GM20431 (cell line): ENCODE measurements around the gene CD40.

Experiments
- in situ Hi-C: fragments of 300-500 bp; cut with MseI, MboI; formaldehyde crosslinking; loops from one replicate; pipeline ENCODE4 v1.15.0; 2020; ENCODE audit warnings: low sequenced_read_pairs; ENCODE audit not compliant: unreplicated experiment

The CD40 gene

GRCh38 chr20:46139908-46140482, 21.9 kb downstream of the CD40 start:
- in situ Hi-C loops, result no loop called here

GRCh38 chr20:46142124-46142523, 24.0 kb downstream of the CD40 start:
- in situ Hi-C loops, result no loop called here

DNA sequence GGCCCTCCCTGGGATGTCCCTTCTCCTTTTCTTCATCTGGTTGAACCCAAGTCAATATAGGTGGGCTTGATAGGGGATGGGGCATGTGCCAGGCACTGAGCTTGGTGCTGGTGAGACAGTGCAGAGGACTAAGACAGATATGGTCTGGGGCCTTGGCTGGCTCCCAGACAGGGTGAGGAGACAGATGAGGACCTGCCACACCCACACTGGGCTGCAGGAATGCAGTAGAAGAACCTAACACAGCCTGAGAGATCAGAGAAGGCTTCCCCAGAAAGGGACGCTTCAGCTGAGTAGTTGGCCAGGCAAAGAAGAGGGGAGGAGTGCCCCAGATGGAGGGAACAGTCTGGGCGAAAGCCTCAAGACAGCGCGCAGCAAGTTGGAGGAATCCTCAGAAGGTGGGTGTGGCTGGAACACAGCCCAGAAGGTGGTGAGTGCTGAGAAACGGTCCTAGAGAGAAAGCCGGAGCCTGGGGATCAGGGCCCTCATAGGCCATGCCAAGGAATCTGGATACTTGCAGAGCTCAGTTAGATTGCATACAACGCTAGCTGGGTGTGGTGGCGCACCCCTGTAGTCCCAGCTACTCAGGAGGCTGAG, 26.4 kb downstream of the CD40 start:
- in situ Hi-C loops, result no loop called here

DNA sequence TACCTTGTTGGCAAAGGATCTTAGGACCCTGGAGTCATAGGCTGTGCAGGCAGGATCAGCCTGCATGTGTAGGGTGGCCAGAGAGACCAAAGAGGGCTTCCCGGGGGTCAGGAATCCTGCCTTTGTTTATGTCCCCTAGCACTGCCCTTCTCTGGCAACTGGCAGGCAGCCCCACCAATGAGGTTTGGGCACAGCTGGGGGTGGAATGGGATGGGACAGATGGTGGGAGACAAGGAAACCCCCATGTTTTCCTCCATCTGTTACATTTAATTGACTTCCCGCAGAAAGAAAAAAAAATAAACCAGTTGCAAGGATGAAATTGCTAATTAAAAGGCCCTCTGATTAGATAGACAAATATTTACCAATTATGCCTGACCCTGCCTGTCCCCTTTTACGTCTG, 27.6 kb downstream of the CD40 start:
- in situ Hi-C loops, result no loop called here

DNA sequence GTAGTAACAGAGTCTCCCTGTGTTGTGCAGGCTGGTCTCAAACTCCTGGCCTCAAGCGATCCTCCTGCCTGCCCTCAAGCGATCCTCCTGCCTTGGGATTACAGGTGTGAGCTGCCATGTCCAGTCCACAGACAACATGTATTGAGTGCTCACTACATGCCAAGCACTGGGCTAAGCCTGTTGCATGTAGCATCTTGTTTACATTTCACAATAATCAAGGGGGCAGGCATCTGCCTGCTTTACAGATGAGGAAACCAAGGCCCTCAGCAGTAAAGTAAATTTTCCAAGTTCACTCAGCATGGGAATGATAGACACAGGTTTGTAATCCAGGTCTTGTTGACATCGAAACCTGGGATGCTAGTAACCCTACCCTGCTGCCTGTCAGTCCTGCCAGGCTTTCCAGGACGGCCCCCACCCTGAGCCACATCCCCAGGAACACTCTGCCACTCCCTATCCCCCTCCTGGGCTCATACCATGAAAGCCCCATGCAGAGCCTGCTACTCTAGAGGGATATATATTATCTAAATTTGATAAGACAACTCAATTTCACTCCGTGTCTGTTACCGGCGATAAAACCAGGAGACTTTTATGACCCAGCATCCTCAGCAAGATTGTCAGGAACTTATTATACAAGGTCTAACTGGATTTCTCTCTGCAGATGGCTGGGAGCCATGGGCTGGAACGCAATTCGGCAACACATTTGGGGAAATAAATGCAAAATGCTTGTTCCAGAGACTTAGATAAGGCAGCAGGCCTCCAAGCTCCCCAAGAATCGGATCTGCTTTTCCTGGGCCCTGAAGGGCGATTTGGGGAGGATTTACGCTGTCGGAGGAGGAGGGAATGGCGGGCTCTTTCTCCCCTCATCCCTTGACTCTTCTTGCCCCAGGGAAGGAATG, 30.4 kb downstream of the CD40 start:
- in situ Hi-C loops, result no loop called here

DNA sequence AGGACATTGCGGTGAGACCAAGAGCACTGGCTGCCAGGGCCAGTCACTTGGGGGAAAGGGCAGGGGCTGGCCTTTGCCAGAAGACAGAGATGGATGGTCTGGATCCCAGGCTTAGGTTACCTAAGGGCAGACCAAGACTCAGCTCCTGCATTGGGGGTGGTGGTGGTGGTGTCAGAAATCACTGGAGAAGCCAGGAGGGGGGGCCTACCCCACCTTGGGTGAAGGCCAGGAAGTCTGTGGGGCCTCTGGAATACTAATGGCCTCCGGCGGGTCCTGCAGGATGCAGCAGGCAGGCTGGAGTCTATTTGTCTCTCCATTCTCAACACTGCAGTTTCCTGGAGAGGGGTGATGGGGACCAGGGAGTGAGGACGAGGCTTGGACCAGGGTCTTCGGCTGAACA, 32.8 kb downstream of the CD40 start:
- in situ Hi-C loops, result no loop called here

GRCh38 chr20:46151936-46152335, 33.8 kb downstream of the CD40 start:
- in situ Hi-C loops, result no loop called here

DNA sequence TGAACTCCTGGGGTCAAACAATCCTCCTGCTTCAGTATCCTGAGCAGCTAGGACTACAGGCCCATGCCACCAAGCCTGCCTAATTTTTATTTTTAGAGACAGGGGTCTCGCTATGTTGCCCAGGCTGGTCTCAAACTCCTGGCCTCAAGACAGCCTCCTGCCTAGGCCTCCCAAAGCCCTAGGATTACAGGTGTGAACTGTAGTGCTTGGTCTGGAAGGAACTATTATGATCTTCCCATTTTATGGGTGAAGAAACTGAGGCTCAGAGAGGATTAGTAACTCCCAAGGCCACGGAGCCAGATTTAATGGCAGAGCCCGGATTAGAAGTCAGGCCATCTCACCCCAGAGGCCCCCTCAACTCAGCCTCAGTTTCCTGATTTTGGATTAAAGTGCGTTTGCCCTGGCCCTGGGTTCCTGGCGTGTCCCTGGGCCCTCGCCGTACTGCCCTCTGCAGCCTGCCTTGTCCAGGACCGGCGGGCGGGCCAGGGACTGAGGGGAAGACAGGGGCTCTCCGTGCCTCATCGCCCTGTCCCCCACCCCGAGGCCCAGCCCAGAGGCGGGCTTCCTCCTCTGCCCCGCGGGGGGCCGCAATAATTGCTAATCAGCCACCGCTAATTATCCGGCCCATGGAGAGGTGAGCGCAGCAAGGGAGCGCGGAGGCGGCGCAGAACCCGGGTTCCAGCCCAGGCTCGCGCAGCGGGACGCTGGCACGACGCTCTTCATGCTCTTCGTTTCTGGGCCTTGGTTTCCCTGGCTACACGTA, 34.9 kb downstream of the CD40 start:
- in situ Hi-C loops, result no loop called here

DNA sequence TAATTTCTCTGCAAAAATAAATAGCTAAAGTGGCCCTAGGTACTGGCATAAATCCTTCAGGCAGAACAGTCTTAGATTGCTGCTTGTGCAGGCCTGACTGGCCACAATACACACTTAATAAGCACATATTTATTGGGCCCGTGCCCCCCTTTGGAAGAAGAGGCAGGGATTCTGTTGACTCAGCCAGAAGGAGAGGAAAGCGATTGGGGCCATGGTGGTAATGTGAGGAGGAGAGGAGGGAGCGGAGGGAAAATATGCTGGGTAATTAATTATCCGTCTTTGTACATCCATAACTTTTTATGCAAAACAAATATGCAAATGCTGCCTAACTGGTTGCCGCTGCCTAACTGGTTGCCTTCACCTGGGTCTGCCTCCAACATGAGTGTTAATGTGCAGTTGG, 36.2 kb downstream of the CD40 start:
- in situ Hi-C loops, result no loop called here

- in situ Hi-C loops, result no loop called here
These were observed 36.7 kb downstream of the CD40 start for GRCh38 chr20:46154796-46155195.

DNA sequence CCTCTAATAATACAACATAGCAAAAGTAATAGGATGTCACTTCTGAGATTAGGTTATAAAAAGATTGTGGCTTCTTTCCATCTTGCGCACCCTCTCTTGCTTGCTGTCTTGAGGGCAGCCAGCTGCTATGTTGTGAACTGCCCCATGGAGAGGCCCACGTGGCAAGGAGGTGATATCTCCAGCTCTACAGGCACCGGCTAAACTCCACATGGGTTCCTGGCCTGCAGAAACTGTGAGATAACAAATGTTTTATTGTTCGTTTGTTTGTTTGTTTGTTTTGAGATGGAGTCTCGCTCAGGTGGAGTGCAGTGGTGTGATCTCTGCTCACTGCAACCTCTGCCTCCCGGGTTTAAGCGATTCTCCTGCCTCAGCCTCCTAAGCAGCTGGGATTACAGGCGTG, 38.0 kb downstream of the CD40 start:
- in situ Hi-C loops, result no loop called here

- in situ Hi-C loops, result no loop called here
These were observed 39.0 kb downstream of the CD40 start for GRCh38 chr20:46157076-46157592.

GRCh38 chr20:46157625-46158024, 39.5 kb downstream of the CD40 start:
- in situ Hi-C loops, result no loop called here

DNA sequence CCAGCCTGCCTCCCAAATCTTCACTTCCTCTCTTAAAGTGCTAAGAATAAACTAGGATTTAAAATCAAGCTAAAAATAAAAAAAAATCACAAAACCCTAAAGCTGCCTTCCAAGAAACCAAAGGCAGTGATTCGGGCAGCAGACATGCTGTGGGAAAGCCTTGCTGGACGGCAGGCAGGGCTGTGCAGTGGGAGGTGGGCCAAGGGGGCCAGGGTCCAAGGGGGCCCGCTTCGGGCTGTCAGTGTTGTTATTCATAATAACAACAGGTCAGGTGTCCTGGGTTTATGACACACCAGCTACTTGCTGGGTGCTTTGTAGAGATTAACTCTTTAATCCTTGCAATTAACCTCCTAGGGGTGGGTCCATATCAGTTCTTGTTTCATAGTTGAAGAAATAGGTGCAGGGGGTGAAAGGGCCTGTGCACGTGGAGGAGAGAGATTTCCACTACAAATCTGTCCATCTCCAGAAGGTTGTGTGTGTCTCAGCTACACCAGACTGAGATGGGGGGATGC, 40.4 kb downstream of the CD40 start:
- in situ Hi-C loops, result no loop called here

- in situ Hi-C loops, result no loop called here
These were observed 41.2 kb downstream of the CD40 start for GRCh38 chr20:46159101-46159897.

GRCh38 chr20:46160661-46161060, 42.5 kb downstream of the CD40 start:
- in situ Hi-C loops, result no loop called here

- in situ Hi-C loops, result no loop called here
These were observed 43.8 kb downstream of the CD40 start for GRCh38 chr20:46161921-46162320.

DNA sequence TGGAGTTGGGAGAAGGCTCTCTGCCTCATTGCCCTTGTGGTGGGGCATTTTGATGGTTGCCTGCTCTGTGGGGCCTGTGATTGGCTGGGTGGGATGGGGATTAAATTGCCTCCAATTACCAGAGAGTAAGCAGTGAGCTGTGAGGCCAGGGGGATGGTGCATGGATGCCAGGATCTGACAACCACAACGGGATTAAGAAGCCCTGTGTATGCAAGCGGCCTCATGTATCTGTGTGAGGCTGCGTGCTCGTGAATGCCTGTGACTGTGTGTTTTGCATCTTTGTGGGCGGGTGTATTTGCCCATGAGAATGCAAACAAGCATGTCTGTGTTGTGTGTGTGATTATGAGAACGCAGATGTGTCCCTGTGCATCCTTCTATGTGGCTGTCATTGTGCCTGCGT, 46.1 kb downstream of the CD40 start:
- in situ Hi-C loops, result no loop called here

DNA sequence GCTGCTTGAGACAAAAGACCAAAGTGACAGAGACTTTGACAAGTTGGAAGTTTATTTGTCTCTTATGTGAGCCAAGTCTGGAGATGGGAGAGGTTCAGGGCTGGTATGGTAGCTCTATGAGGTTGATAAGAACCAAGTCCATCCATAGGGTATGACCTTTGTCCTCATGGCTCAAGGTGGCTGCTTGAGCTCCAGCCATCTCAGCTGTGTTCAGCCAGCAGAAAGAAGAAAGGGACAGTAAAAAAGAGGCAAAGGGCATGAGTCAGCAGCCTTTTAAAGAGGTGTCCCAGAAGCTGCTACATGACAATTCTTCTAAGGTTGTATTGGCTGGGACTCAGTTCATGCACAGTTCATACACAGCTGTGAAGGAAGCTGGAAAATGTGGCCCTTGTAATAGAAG, 49.0 kb downstream of the CD40 start:
- in situ Hi-C loops, result no loop called here
